Stimulated activated CD4-positive, alpha-beta T cell treated with anti-CD3 and anti-CD28 coated beads, Interleukin-4, amount 100 ng/mL, for 24 hours (primary cell): ENCODE measurements around the gene COPS3.
"Not testable (repeated sequence)": the region's sequence is repeated elsewhere in the genome, so short reads cannot be mapped to it uniquely, and the experiment has no call there.

ENCODE experiments used
- DNase-seq: peaks from one replicate; pipeline ENCODE4 v3.0.0-alpha.2; 2020

The COPS3 gene

GRCh38 chr17:17301659-17302058 lies 20.6 kb upstream of the COPS3 start:
- DNase-seq: not testable (repeated sequence)

GRCh38 chr17:17300624-17301568 lies 19.9 kb upstream of the COPS3 start:
- DNase-seq: peak; percentile 59

- DNase-seq: no peak
Measured at GRCh38 chr17:17298108-17298507, 17.1 kb upstream of the COPS3 start.

- no peak for DNase-seq
Measured at GRCh38 chr17:17297217-17297616, 16.2 kb upstream of the COPS3 start.

- no peak for DNase-seq
Measured at GRCh38 chr17:17295141-17295540, 14.1 kb upstream of the COPS3 start.

- no peak for DNase-seq
Measured at GRCh38 chr17:17289701-17290100, 8.7 kb upstream of the COPS3 start.

- DNase-seq: no peak
Measured at GRCh38 chr17:17289086-17289485, 8.0 kb upstream of the COPS3 start.

GRCh38 chr17:17285951-17286350 lies 4.9 kb upstream of the COPS3 start:
- DNase-seq: no peak

- DNase-seq: no peak
Measured at GRCh38 chr17:17279316-17279715, 1.7 kb downstream of the COPS3 start.

GRCh38 chr17:17277431-17277830 lies 3.6 kb downstream of the COPS3 start:
- not testable (repeated sequence) for DNase-seq

- no peak for DNase-seq
Measured at GRCh38 chr17:17275971-17276370, 5.1 kb downstream of the COPS3 start.

GRCh38 chr17:17269926-17270773 lies 10.9 kb downstream of the COPS3 start:
- peak; percentile 9 for DNase-seq

GRCh38 chr17:17264430-17264829 lies 16.6 kb downstream of the COPS3 start:
- no peak for DNase-seq

GRCh38 chr17:17258998-17259397 lies 22.0 kb downstream of the COPS3 start:
- no peak for DNase-seq

GRCh38 chr17:17258011-17258410 lies 23.0 kb downstream of the COPS3 start:
- no peak for DNase-seq

GRCh38 chr17:17256316-17256715 lies 24.7 kb downstream of the COPS3 start:
- no peak for DNase-seq

GRCh38 chr17:17255689-17256088 lies 25.4 kb downstream of the COPS3 start:
- not testable (repeated sequence) for DNase-seq

GRCh38 chr17:17254036-17254435 lies 27.0 kb downstream of the COPS3 start:
- DNase-seq: no peak

- no peak for DNase-seq
Measured at GRCh38 chr17:17253406-17253805, 27.6 kb downstream of the COPS3 start.

- DNase-seq: no peak
Measured at GRCh38 chr17:17252149-17252661, 28.8 kb downstream of the COPS3 start.

- DNase-seq: no peak
Measured at GRCh38 chr17:17246879-17247278, 34.2 kb downstream of the COPS3 start.

GRCh38 chr17:17243163-17243562 lies 37.9 kb downstream of the COPS3 start:
- DNase-seq: no peak

GRCh38 chr17:17242246-17242645 lies 38.8 kb downstream of the COPS3 start:
- DNase-seq: no peak

GRCh38 chr17:17241656-17242055 lies 39.4 kb downstream of the COPS3 start:
- no peak for DNase-seq
